H9 (cell line): Measurements from ENCODE around the gene MBTPS1. TPM values are rescaled to one million over a fixed set of nuclear protein-coding genes. Genes with fewer than 3 reads are reported as not detected.

Experiments used
- DNase-seq: peaks from one replicate; pipeline ENCODE4 v3.0.0-alpha.2; 2017
- H2AFZ ChIP-seq: one replicate; pipeline ENCODE4 v1.6.1; 2013; ENCODE audit warnings: mild to moderate bottlenecking, low read length, control low read depth, moderate library complexity
- H2AK5ac ChIP-seq: 2 replicates; pipeline ENCODE4 v1.6.1; 2013; ENCODE audit warnings: low read length, control low read depth, mixed read lengths; ENCODE audit not compliant: insufficient read length
- H2BK120ac ChIP-seq: one replicate; pipeline ENCODE4 v1.6.1; 2013; ENCODE audit warnings: low read depth, mild to moderate bottlenecking, low read length, control low read depth, inconsistent platforms; ENCODE audit not compliant: poor library complexity, severe bottlenecking
- H2BK12ac ChIP-seq: 2 replicates; pipeline ENCODE4 v1.6.1; 2013; ENCODE audit warnings: low read length, control low read depth, mixed read lengths, low read depth; ENCODE audit not compliant: insufficient read length
- H2BK15ac ChIP-seq: 2 replicates; pipeline ENCODE4 v1.6.1; 2013; ENCODE audit warnings: low read depth, low read length, control low read depth
- H2BK20ac ChIP-seq: one replicate; pipeline ENCODE4 v1.6.1; 2013; ENCODE audit warnings: low read depth, mild to moderate bottlenecking, low read length, control low read depth, inconsistent platforms; ENCODE audit not compliant: poor library complexity, severe bottlenecking
- H2BK5ac ChIP-seq: 2 replicates; pipeline ENCODE4 v1.6.1; 2013; ENCODE audit warnings: low read length, control low read depth, mixed read lengths; ENCODE audit not compliant: insufficient read length
- H3K14ac ChIP-seq: 2 replicates; pipeline ENCODE4 v1.6.1; 2013; ENCODE audit warnings: low read length, control low read depth; ENCODE audit not compliant: insufficient read depth
- H3K18ac ChIP-seq: 2 replicates; pipeline ENCODE4 v1.6.1; 2013; ENCODE audit warnings: low read depth, mild to moderate bottlenecking, mixed read lengths, low read length, control low read depth; ENCODE audit not compliant: insufficient read length
- H3K23ac ChIP-seq: 2 replicates; pipeline ENCODE4 v1.6.1; 2013; ENCODE audit warnings: low read length, control low read depth, mixed read lengths, low read depth; ENCODE audit not compliant: insufficient read length
- H3K23me2 ChIP-seq: 2 replicates; pipeline ENCODE4 v1.6.1; 2013; ENCODE audit warnings: low read depth, mild to moderate bottlenecking, mixed read lengths, low read length, control low read depth; ENCODE audit not compliant: insufficient read length, poor library complexity, severe bottlenecking
- H3K27ac ChIP-seq: 2 replicates; pipeline ENCODE4 v1.5.1; 2013; ENCODE audit warnings: low read length, control low read depth, mixed read lengths, low read depth; ENCODE audit not compliant: insufficient read length
- H3K27me3 ChIP-seq: 2 replicates; pipeline ENCODE4 v1.6.1; 2013; ENCODE audit warnings: low read length, control low read depth, inconsistent platforms; ENCODE audit not compliant: insufficient read depth
- H3K4ac ChIP-seq: 2 replicates; pipeline ENCODE4 v1.6.1; 2013; ENCODE audit warnings: low read depth, mild to moderate bottlenecking, control low read depth, inconsistent platforms, low read length, moderate library complexity
- H3K4me1 ChIP-seq: 2 replicates; pipeline ENCODE4 v1.6.1; 2013; ENCODE audit warnings: low read length, control low read depth, inconsistent platforms; ENCODE audit not compliant: insufficient read depth
- H3K4me2 ChIP-seq: 2 replicates; pipeline ENCODE4 v1.6.1; 2013; ENCODE audit warnings: low read length, control low read depth, mixed read lengths; ENCODE audit not compliant: insufficient read length, insufficient read depth
- H3K56ac ChIP-seq: 2 replicates; pipeline ENCODE4 v1.6.1; 2013; ENCODE audit warnings: low read depth, mild to moderate bottlenecking, mixed read lengths, low read length, control low read depth; ENCODE audit not compliant: insufficient read length
- H3K79me1 ChIP-seq: 2 replicates; pipeline ENCODE4 v1.6.1; 2013; ENCODE audit warnings: low read depth, mild to moderate bottlenecking, moderate library complexity, low read length, control low read depth, inconsistent platforms; ENCODE audit not compliant: insufficient read depth, poor library complexity, severe bottlenecking
- H3K79me2 ChIP-seq: 2 replicates; pipeline ENCODE4 v1.6.1; 2013; ENCODE audit warnings: low read length, control low read depth, inconsistent platforms; ENCODE audit not compliant: insufficient read depth
- H3K9ac ChIP-seq: 2 replicates; pipeline ENCODE4 v1.6.1; 2013; ENCODE audit warnings: low read length, control low read depth, mixed read lengths; ENCODE audit not compliant: insufficient read length; ENCODE audit errors: extremely low read depth
- H3K9me3 ChIP-seq: one replicate; pipeline ENCODE4 v1.6.1; 2013; ENCODE audit warnings: low read depth, low read length, inconsistent platforms; ENCODE audit not compliant: control insufficient read depth
- H3T11ph ChIP-seq: one replicate; pipeline ENCODE4 v1.6.1; 2013; ENCODE audit warnings: mild to moderate bottlenecking, low read length, control low read depth, inconsistent platforms
- H4K20me1 ChIP-seq: one replicate; pipeline ENCODE4 v1.6.1; 2013; ENCODE audit not compliant: control insufficient read depth, insufficient read length, insufficient read depth
- H4K5ac ChIP-seq: 2 replicates; pipeline ENCODE4 v1.6.1; 2013; ENCODE audit warnings: low read depth, mild to moderate bottlenecking, mixed read lengths, low read length, control low read depth; ENCODE audit not compliant: insufficient read length
- H4K8ac ChIP-seq: replicated peaks from 2 replicates; pipeline ENCODE4 v1.6.1; 2013; ENCODE audit warnings: low read length, control low read depth, mixed read lengths, low read depth; ENCODE audit not compliant: insufficient read length
- H4K91ac ChIP-seq: 2 replicates; pipeline ENCODE4 v1.6.1; 2013; ENCODE audit warnings: low read depth, mild to moderate bottlenecking, moderate library complexity, mixed read lengths, low read length, control low read depth; ENCODE audit not compliant: insufficient read length
- H3K27ac Mint-ChIP-seq, 3 experiments: 2 replicates in 2 of 3; 3 replicates in 1 of 3; pipeline ENCODE4 v1.8.0; 2020 to 2021; ENCODE audit warnings: mixed read lengths in 3 of 3, mild to moderate bottlenecking in 1 of 3, moderate library complexity in 1 of 3
- H3K27me3 Mint-ChIP-seq: 2 replicates; pipeline ENCODE4 v1.8.0; 2021; ENCODE audit warnings: low read depth, mild to moderate bottlenecking, moderate library complexity, mixed read lengths
- H3K36me3 Mint-ChIP-seq, 3 experiments: 2 replicates in 2 of 3; 3 replicates in 1 of 3; pipeline ENCODE4 v1.8.0; 2020 to 2021; ENCODE audit warnings: low read depth in 3 of 3, mixed read lengths in 3 of 3; ENCODE audit not compliant: insufficient read depth in 1 of 3
- H3K4me1 Mint-ChIP-seq, 2 experiments: 2 replicates each; pipeline ENCODE4 v1.8.0; 2020; ENCODE audit warnings: mixed read lengths in 2 of 2
- H3K4me3 Mint-ChIP-seq, 2 experiments: 2 replicates in 1 of 2; 3 replicates in 1 of 2; pipeline ENCODE4 v1.8.0; 2020 to 2021; ENCODE audit warnings: mild to moderate bottlenecking in 2 of 2, mixed read lengths in 2 of 2, moderate library complexity in 1 of 2
- H3K9me3 Mint-ChIP-seq, 2 experiments: 2 replicates in 1 of 2; 3 replicates in 1 of 2; pipeline ENCODE4 v1.8.0; 2020; ENCODE audit warnings: mild to moderate bottlenecking in 2 of 2, mixed read lengths in 2 of 2, moderate library complexity in 1 of 2
- WGBS: extraction: QIAGEN DNeasy Blood & Tissue Kit; methylation state at CpG from one replicate; pipeline ENCODE4 v1.1.7; 2013; ENCODE audit warnings: missing lambda C conversion rate, low lambda C conversion rate, mixed read lengths; ENCODE audit not compliant: insufficient read length; ENCODE audit errors: extremely low coverage; 5-methylcytosine and 5-hydroxymethylcytosine counted together
- total RNA-seq: library from RNA; stranded (reverse); gene quantifications from 2 replicates; pipeline ENCODE4 v1.2.1, GENCODE V29; 2021
- TF ChIP-seq, protein P1 (sequence below): fragments of 200-600 bp; sonication (generic); conservative IDR thresholded peaks from 3 replicates; pipeline ENCODE4 v1.8.0; 2021; ENCODE audit warnings: antibody characterized with exemption, mild to moderate bottlenecking

Gene MBTPS1
- total RNA-seq, 1 experiment from 2014 or later, result 48.7 TPM

DNA sequence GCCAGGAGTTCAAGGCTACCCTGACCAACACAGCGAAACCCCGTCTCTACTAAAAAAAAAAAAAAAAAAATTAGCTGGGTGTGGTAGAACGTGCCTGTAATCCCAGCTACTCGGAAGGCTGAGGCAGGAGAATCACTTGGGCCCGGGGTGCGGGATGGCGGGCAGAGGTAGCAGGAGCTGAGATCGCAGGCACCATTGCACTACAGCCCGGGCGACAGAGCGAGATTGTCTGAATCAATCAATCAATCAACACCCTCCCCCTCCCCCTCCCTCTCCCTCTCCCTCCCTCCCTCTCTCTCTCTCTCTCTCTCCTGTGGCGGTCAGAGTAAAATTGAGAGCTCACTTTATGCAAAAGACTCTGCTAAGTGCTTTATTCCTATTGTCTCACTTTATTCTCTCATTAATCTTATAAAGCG is 27.1 kb upstream of the MBTPS1 start:
- Histone ChIP-seq H4K8ac (no peak overlapping the region), H3K79me2 (peaks cover 4% of the 10 kb centered on the region; the same call in 1 of the 2 replicates), H3T11ph (no peak overlapping the region), H2BK20ac (no peak overlapping the region), H2BK12ac (no peak overlapping the region), H4K5ac (no peak overlapping the region), H3K9ac (no peak overlapping the region), H3K27ac (no peak overlapping the region), H3K23ac (no peak overlapping the region), H2AFZ (no peak overlapping the region), H3K4ac (no peak overlapping the region), H3K56ac (no peak overlapping the region), H3K4me2 (peak overlapping the region; percentile 77), H2AK5ac (no peak overlapping the region), H2BK120ac (no peak overlapping the region), H2BK5ac (no peak overlapping the region), H4K20me1 (no peaks in the 10 kb centered on the region), H3K18ac (no peak overlapping the region), H3K27me3 (no peaks in the 10 kb centered on the region), H2BK15ac (no peak overlapping the region), H3K23me2 (peaks cover 9% of the 10 kb centered on the region), H3K14ac (no peak overlapping the region), H4K91ac (no peak overlapping the region), H3K79me1 (peaks cover 3% of the 10 kb centered on the region), H3K9me3 (no peaks in the 10 kb centered on the region), H3K4me1 (peaks cover 5% of the 10 kb centered on the region; the same call in 1 of the 2 replicates)
- Mint-ChIP-seq H3K27me3 (peaks cover 16% of the 10 kb centered on the region), H3K4me3 (peak overlapping the region; percentile 95 to 99), H3K27ac (no peak overlapping the region; a peak in 1 of 7 replicates), H3K4me1 (peaks cover 22 to 29% of the 10 kb centered on the region in 2 experiments), H3K36me3 (peaks cover 4 to 18% (median 6%) of the 10 kb centered on the region in 3 experiments; a peak in 6 of 7 replicates), H3K9me3 (peaks cover 0 to 9% of the 10 kb centered on the region in 2 experiments; a peak in 1 of 5 replicates)
- DNase-seq, result no peak
- WGBS, result no CpG with 5 or more reads among the region's 13 CpGs
- TF ChIP-seq, protein P1, sequence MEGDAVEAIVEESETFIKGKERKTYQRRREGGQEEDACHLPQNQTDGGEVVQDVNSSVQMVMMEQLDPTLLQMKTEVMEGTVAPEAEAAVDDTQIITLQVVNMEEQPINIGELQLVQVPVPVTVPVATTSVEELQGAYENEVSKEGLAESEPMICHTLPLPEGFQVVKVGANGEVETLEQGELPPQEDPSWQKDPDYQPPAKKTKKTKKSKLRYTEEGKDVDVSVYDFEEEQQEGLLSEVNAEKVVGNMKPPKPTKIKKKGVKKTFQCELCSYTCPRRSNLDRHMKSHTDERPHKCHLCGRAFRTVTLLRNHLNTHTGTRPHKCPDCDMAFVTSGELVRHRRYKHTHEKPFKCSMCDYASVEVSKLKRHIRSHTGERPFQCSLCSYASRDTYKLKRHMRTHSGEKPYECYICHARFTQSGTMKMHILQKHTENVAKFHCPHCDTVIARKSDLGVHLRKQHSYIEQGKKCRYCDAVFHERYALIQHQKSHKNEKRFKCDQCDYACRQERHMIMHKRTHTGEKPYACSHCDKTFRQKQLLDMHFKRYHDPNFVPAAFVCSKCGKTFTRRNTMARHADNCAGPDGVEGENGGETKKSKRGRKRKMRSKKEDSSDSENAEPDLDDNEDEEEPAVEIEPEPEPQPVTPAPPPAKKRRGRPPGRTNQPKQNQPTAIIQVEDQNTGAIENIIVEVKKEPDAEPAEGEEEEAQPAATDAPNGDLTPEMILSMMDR, result no peak
